ENCODE data around the gene GIT1. TPM values are rescaled to one million over a fixed set of nuclear protein-coding genes. Genes with fewer than 3 reads are reported as not detected.

The GIT1 gene
- total RNA-seq, 1 donor from 2014 or later: 63.8 TPM

DNA sequence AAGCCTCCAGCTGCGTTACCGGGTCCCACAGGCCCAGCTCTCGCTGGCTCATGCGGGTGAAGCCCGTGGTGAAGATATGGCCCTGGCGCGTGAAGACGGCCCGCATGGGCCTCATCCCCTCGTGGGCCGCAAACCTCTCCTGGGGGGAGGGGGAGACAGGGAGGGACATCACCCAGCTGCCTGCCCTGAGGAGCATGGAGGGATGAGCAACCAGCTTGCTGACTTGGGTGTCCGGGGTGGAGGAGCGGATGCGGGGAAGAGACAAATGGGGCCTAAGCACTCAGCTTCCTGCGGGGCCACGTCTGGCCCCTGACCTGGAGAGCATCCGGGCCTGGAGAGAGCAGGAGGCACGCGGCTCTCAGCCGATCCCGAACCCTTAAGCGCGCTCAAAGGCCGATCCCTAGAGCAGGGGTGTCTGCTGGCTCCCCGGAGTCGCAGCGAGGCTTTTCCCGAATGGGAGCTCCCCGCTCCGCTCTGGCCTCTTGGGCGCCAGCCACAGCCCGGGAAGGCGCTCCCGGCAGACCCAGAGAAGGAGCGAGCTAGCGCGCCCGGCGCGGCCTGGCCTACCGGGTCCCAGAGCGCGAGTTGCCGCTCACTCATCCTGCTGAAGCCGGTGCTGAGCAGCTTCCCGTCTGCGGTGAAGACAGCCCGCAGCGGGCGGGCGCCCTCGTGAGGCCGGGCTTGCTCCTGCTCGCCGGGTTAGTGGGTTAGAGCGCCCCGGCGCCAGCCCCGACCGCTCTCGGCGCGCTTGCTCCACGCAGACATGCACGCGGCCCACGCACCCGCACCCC lies 28.2 kb upstream of the GIT1 start:
- DNase-seq (ENCODE audit: low read depth): no peak
- H3K27me3 ChIP-seq (ENCODE audit: control insufficient read depth, insufficient read depth, low read length): peaks cover 18% of the 10 kb centered on the region
- TF ChIP-seq, protein P1, sequence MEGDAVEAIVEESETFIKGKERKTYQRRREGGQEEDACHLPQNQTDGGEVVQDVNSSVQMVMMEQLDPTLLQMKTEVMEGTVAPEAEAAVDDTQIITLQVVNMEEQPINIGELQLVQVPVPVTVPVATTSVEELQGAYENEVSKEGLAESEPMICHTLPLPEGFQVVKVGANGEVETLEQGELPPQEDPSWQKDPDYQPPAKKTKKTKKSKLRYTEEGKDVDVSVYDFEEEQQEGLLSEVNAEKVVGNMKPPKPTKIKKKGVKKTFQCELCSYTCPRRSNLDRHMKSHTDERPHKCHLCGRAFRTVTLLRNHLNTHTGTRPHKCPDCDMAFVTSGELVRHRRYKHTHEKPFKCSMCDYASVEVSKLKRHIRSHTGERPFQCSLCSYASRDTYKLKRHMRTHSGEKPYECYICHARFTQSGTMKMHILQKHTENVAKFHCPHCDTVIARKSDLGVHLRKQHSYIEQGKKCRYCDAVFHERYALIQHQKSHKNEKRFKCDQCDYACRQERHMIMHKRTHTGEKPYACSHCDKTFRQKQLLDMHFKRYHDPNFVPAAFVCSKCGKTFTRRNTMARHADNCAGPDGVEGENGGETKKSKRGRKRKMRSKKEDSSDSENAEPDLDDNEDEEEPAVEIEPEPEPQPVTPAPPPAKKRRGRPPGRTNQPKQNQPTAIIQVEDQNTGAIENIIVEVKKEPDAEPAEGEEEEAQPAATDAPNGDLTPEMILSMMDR (IDR thresholded peaks at IDR 0.05; ENCODE audit: insufficient read depth, low read length, poor library complexity, severe bottlenecking): peak; percentile 72
- peak overlapping the region; percentile 21 for H3K4me3 ChIP-seq (ENCODE audit: low read depth, low read length)
- no peaks in the 10 kb centered on the region for H3K36me3 ChIP-seq (ENCODE audit: control insufficient read depth, insufficient read depth, low read length)

- Histone ChIP-seq H3K36me3 (ENCODE audit: control insufficient read depth, insufficient read depth, low read length) (no peaks in the 10 kb centered on the region), H3K27me3 (ENCODE audit: control insufficient read depth, insufficient read depth, low read length) (peaks cover 20% of the 10 kb centered on the region), H3K4me3 (ENCODE audit: low read depth, low read length) (no peak overlapping the region)
- DNase-seq (ENCODE audit: low read depth): no peak
- TF ChIP-seq, protein P1 (IDR thresholded peaks at IDR 0.05; ENCODE audit: insufficient read depth, low read length, poor library complexity, severe bottlenecking): peak; percentile 86
Observed at GRCh38 chr17:29617125-29617480, 27.7 kb upstream of the GIT1 start.

GRCh38 chr17:29616300-29617048 lies 27.0 kb upstream of the GIT1 start:
- Histone ChIP-seq H3K27me3 (ENCODE audit: control insufficient read depth, insufficient read depth, low read length) (peaks cover 20% of the 10 kb centered on the region), H3K36me3 (ENCODE audit: control insufficient read depth, insufficient read depth, low read length) (no peaks in the 10 kb centered on the region), H3K4me3 (ENCODE audit: low read depth, low read length) (peak overlapping the region; percentile 14)
- DNase-seq (ENCODE audit: low read depth): no peak
- TF ChIP-seq, protein P1 (IDR thresholded peaks at IDR 0.05; ENCODE audit: insufficient read depth, low read length, poor library complexity, severe bottlenecking): no peak

DNA sequence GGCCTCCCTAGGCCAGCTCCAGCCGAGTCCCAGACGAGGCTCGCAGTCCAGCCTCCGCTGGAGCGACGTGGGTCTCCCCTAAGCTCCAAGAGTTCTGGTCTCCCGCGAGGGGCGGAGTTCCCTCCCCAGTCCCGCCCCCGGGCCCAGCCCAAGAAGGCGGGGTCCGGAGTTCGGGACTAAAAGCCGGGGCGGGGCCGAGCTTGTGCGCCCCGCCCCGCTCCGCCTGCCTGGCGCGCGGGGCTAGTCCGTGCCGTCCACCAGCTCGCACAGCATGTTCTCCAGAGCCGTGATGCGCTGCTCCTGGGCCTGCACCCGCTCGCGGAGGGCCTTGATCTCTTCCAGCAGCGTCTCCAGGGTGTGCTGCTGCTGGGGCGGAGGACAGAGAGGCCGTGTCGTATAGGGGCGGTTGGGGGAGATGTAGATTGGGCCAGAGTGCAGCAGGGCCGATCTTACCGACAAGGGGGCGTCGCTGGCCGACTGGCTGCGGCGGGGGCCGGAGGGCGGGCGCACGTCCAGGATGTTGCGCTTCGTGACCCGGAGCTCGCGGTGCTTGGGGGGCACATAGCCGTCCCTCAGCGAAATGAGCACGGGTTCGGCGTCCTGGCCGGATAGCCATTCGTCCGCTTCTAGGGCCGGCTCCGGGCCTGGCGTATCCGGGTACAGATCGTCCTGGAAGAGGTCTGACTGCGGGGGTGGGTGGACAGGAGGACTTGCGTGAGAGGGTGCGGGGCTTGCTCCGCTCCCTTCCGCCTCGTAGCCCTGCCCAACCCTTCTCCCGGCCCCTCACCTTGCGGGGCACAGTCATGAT lies 26.2 kb upstream of the GIT1 start:
- DNase-seq (ENCODE audit: low read depth): no peak
- peak overlapping the region; percentile 14 for H3K4me3 ChIP-seq (ENCODE audit: low read depth, low read length)
- H3K27me3 ChIP-seq (ENCODE audit: control insufficient read depth, insufficient read depth, low read length): peaks cover 20% of the 10 kb centered on the region
- no peaks in the 10 kb centered on the region for H3K36me3 ChIP-seq (ENCODE audit: control insufficient read depth, insufficient read depth, low read length)
- TF ChIP-seq, protein P1 (IDR thresholded peaks at IDR 0.05; ENCODE audit: insufficient read depth, low read length, poor library complexity, severe bottlenecking): no peak

DNA sequence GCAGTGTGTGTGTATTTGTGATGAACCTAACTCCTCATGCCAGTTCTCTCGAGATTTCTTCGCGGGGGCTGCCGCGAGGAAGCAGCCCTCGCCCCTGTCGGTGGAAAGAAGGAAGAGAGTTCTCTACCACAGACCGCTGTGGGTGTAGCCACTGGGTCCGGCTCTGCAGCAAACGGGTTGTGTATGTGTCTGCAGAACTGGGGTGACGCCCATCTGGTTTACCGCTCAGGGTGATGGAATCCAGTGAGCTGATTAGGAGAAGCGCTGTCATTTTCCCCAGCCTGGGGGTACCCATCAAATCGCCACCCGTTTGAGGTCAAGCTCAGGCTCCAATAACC lies 25.6 kb upstream of the GIT1 start:
- peaks cover 20% of the 10 kb centered on the region for H3K27me3 ChIP-seq (ENCODE audit: control insufficient read depth, insufficient read depth, low read length)
- no peak for DNase-seq (ENCODE audit: low read depth)
- no peaks in the 10 kb centered on the region for H3K36me3 ChIP-seq (ENCODE audit: control insufficient read depth, insufficient read depth, low read length)
- H3K4me3 ChIP-seq (ENCODE audit: low read depth, low read length): no peak overlapping the region
- TF ChIP-seq, protein P1 (IDR thresholded peaks at IDR 0.05; ENCODE audit: insufficient read depth, low read length, poor library complexity, severe bottlenecking): no peak

All from kidney epithelial cell (primary cell).